GM23338 (cell line): Measurements from ENCODE around the gene APOC1. TPM values are rescaled to one million over a fixed set of nuclear protein-coding genes. Genes with fewer than 3 reads are reported as not detected.

Experiments
- ATAC-seq: fragments of 200-7000 bp; cut with Tn5 transposase; 3 replicates; pipeline ENCODE4 v1.9.1; 2020
- DNase-seq: peaks from one replicate; pipeline ENCODE4 v3.0.0-alpha.2; 2015; ENCODE audit warnings: low spot score
- H2AFZ ChIP-seq: fragments of 200-600 bp; sonication (generic); 2 replicates; pipeline ENCODE4 v1.8.0; 2016; ENCODE audit warnings: antibody characterized with exemption, mild to moderate bottlenecking, moderate library complexity
- H3F3A ChIP-seq: fragments of 200-600 bp; sonication (generic); replicated peaks from 2 replicates; pipeline ENCODE4 v1.8.0; 2017; ENCODE audit warnings: antibody characterized with exemption, mixed run types, low read depth
- H3K27ac ChIP-seq: fragments of 200-600 bp; sonication (generic); 2 replicates; pipeline ENCODE4 v1.6.1; 2016; ENCODE audit warnings: low read depth
- H3K27me3 ChIP-seq: fragments of 200-600 bp; sonication (generic); 2 replicates; pipeline ENCODE4 v1.8.0; 2016; ENCODE audit warnings: mild to moderate bottlenecking, mixed run types, moderate library complexity; ENCODE audit not compliant: insufficient read depth
- H3K36me3 ChIP-seq: fragments of 200-600 bp; sonication (generic); 2 replicates; pipeline ENCODE4 v1.8.0; 2016; ENCODE audit warnings: mild to moderate bottlenecking; ENCODE audit not compliant: insufficient read depth
- H3K4me1 ChIP-seq: fragments of 200-600 bp; sonication (generic); 2 replicates; pipeline ENCODE4 v1.8.0; 2016; ENCODE audit warnings: mild to moderate bottlenecking, moderate library complexity; ENCODE audit not compliant: insufficient read depth
- H3K4me2 ChIP-seq: fragments of 200-600 bp; sonication (generic); 2 replicates; pipeline ENCODE4 v1.7.1; 2017; ENCODE audit warnings: mixed run types
- H3K4me3 ChIP-seq: fragments of 200-600 bp; sonication (generic); 2 replicates; pipeline ENCODE4 v1.6.1; 2016; ENCODE audit warnings: mixed run types
- H3K79me2 ChIP-seq: fragments of 200-600 bp; sonication (generic); replicated peaks from 2 replicates; pipeline ENCODE4 v1.8.0; 2017; ENCODE audit warnings: mild to moderate bottlenecking; ENCODE audit not compliant: insufficient read depth
- H3K9me2 ChIP-seq: fragments of 200-600 bp; sonication (generic); 2 replicates; pipeline ENCODE4 v1.8.0; 2017; ENCODE audit not compliant: insufficient read depth
- H4K20me1 ChIP-seq: fragments of 200-600 bp; sonication (generic); replicated peaks from 2 replicates; pipeline ENCODE4 v1.8.0; 2017; ENCODE audit warnings: mild to moderate bottlenecking; ENCODE audit not compliant: insufficient read depth
- H3K27ac Mint-ChIP-seq: 2 replicates; pipeline ENCODE4 v1.8.0; 2020; ENCODE audit warnings: inconsistent platforms, mild to moderate bottlenecking, moderate library complexity, mixed read lengths
- H3K27me3 Mint-ChIP-seq: 3 replicates; pipeline ENCODE4 v1.8.0; 2022; ENCODE audit warnings: low read depth, mild to moderate bottlenecking, moderate library complexity, mixed read lengths, inconsistent platforms; ENCODE audit not compliant: insufficient read depth, poor library complexity
- H3K36me3 Mint-ChIP-seq: 3 replicates; pipeline ENCODE4 v1.8.0; 2021; ENCODE audit warnings: low read depth, mild to moderate bottlenecking, inconsistent platforms, moderate library complexity, mixed read lengths
- H3K4me1 Mint-ChIP-seq: 3 replicates; pipeline ENCODE4 v1.8.0; 2020; ENCODE audit warnings: mild to moderate bottlenecking, inconsistent platforms, mixed read lengths
- H3K4me3 Mint-ChIP-seq: 3 replicates; pipeline ENCODE4 v1.8.0; 2021; ENCODE audit warnings: moderate library complexity, mild to moderate bottlenecking, inconsistent platforms, mixed read lengths
- H3K9me3 Mint-ChIP-seq: 3 replicates; pipeline ENCODE4 v1.8.0; 2020; ENCODE audit warnings: moderate library complexity, mild to moderate bottlenecking, inconsistent platforms, mixed read lengths
- CREB1 ChIP-seq: fragments of 250-450 bp; sonication (Bioruptor Pico); IDR thresholded peaks from 2 replicates; pipeline ENCODE4 v1.5.0; 2020; ENCODE audit warnings: low read depth, mild to moderate bottlenecking, moderate library complexity
- CTCF ChIP-seq, 2 experiments: fragments of 200-600 bp in 1 of 2; sonication (generic) in 1 of 2; conservative IDR thresholded peaks; 2 replicates each; pipeline versions ENCODE4 v1.5.1 to v1.6.1; 2016 to 2017; ENCODE audit warnings: antibody characterized with exemption in 2 of 2, low read depth in 2 of 2, mild to moderate bottlenecking in 2 of 2, moderate library complexity in 1 of 2
- ETS1 ChIP-seq: IDR thresholded peaks from 2 replicates; pipeline ENCODE4 v1.6.1; 2016; ENCODE audit warnings: antibody characterized with exemption
- EZH2 ChIP-seq: fragments of 200-600 bp; sonication (generic); IDR thresholded peaks from one replicate; pipeline ENCODE4 v1.8.0; 2017; ENCODE audit warnings: antibody characterized with exemption, mild to moderate bottlenecking, low read depth; ENCODE audit not compliant: unreplicated experiment
- EZH2phosphoT487 ChIP-seq: fragments of 200-600 bp; sonication (generic); IDR thresholded peaks from one replicate; pipeline ENCODE4 v1.8.1; 2018; ENCODE audit warnings: antibody characterized with exemption; ENCODE audit not compliant: unreplicated experiment
- JUNB ChIP-seq: IDR thresholded peaks from one replicate; pipeline ENCODE4 v1.6.1; 2016; ENCODE audit warnings: antibody characterized with exemption; ENCODE audit not compliant: unreplicated experiment
- NANOG ChIP-seq: IDR thresholded peaks from 2 replicates; pipeline ENCODE4 v1.6.1; 2016; ENCODE audit warnings: antibody characterized with exemption, borderline replicate concordance
- POLR2AphosphoS5 ChIP-seq: IDR thresholded peaks from 2 replicates; pipeline ENCODE4 v1.6.1; 2016; ENCODE audit warnings: antibody characterized with exemption, low read depth
- REST ChIP-seq: IDR thresholded peaks from one replicate; pipeline ENCODE4 v1.6.1; 2018; ENCODE audit warnings: antibody characterized with exemption; ENCODE audit not compliant: unreplicated experiment
- STAT1 ChIP-seq: IDR thresholded peaks from one replicate; pipeline ENCODE4 v1.6.1; 2016; ENCODE audit warnings: antibody characterized with exemption; ENCODE audit not compliant: unreplicated experiment
- ZNF114 ChIP-seq: fragments of 250-450 bp; sonication (Bioruptor Pico); IDR thresholded peaks from 2 replicates; pipeline ENCODE4 v1.5.0; 2020; ENCODE audit warnings: mild to moderate bottlenecking, moderate library complexity
- ZNF331 ChIP-seq: fragments of 250-450 bp; sonication (Bioruptor Pico); IDR thresholded peaks from 2 replicates; pipeline ENCODE4 v1.5.0; 2020; ENCODE audit warnings: low read depth, mild to moderate bottlenecking, moderate library complexity
- ZNF462 ChIP-seq: fragments of 250-450 bp; sonication (Bioruptor Pico); IDR thresholded peaks from 2 replicates; pipeline ENCODE4 v1.5.0; 2020; ENCODE audit warnings: mild to moderate bottlenecking, moderate library complexity
- polyA plus RNA-seq: library from polyadenylated mRNA; unstranded; fragments of >200 nt; fragmentation: Nextera tagmentation; extraction: Ambion mirVana; gene quantifications from 2 replicates; pipeline ENCODE4 v1.2.1, GENCODE V29; 2016
- total RNA-seq: library from RNA; depleted of rRNA; stranded (reverse); fragments of >200 nt; shearing (Covaris generic); gene quantifications from 2 replicates; pipeline ENCODE4 v1.2.3, GENCODE V29; 2014

Gene APOC1
- total and polyA plus RNA-seq, 2 experiments from 2014 or later: 26.8 to 221 TPM

GRCh38 chr19:44867578-44867977 is 46.8 kb upstream of the APOC1 start:
- H3K27ac Mint-ChIP-seq: no peak overlapping the region
- no peak overlapping the region for H2AFZ ChIP-seq
- H3K4me3 ChIP-seq: no peak overlapping the region
- H3K4me1 Mint-ChIP-seq: no peaks in the 10 kb centered on the region
- peaks cover 10% of the 10 kb centered on the region for H3K79me2 ChIP-seq
- no peak overlapping the region for H3K4me3 Mint-ChIP-seq
- TF ChIP-seq ZNF331: no peak
- no peak for TF ChIP-seq ZNF114 (CRISPR knock-in tag)
- no peak for TF ChIP-seq STAT1
- TF ChIP-seq CREB1 (CRISPR knock-in tag): no peak
- TF ChIP-seq NANOG: no peak
- no peak for TF ChIP-seq REST
- TF ChIP-seq EZH2: no peak
- no peak for TF ChIP-seq CTCF (conservative IDR thresholded peaks at IDR 0.05; ENCODE audit: low read depth in 2 of 2)
- no peak for TF ChIP-seq POLR2AphosphoS5
- no peak for TF ChIP-seq ZNF462 (CRISPR knock-in tag)
- TF ChIP-seq JUNB: no peak
- no peak for TF ChIP-seq ETS1
- TF ChIP-seq EZH2phosphoT487: no peak
- no peak overlapping the region for H3K4me2 ChIP-seq
- H3K36me3 ChIP-seq: peaks cover 18% of the 10 kb centered on the region
- H3K36me3 Mint-ChIP-seq: peaks cover 62% of the 10 kb centered on the region
- no peaks in the 10 kb centered on the region for H3K9me2 ChIP-seq
- 0 out of 2 replicates have a peak overlapping the region, but pooled peaks have one; percentile 14 for H3K27ac ChIP-seq
- no peak for ATAC-seq
- H3K27me3 Mint-ChIP-seq: peaks cover 10% of the 10 kb centered on the region
- H3F3A ChIP-seq: 0 out of 2 replicates have a peak, but pooled peaks cover 9% of the 10 kb centered on the region
- H3K4me1 ChIP-seq: no peaks in the 10 kb centered on the region
- H3K9me3 Mint-ChIP-seq: no peaks in the 10 kb centered on the region
- no peaks in the 10 kb centered on the region for H3K27me3 ChIP-seq
- DNase-seq: no peak
- H4K20me1 ChIP-seq: peaks cover 21% of the 10 kb centered on the region
